Measurements from ENCODE around the gene KCNMA1. TPM values are rescaled to one million over a fixed set of nuclear protein-coding genes. Genes with fewer than 3 reads are reported as not detected.

The KCNMA1 gene
- polyA plus RNA-seq, 1 of the 3 experiments (the other 2 are of a cell fraction): 107 TPM

DNA sequence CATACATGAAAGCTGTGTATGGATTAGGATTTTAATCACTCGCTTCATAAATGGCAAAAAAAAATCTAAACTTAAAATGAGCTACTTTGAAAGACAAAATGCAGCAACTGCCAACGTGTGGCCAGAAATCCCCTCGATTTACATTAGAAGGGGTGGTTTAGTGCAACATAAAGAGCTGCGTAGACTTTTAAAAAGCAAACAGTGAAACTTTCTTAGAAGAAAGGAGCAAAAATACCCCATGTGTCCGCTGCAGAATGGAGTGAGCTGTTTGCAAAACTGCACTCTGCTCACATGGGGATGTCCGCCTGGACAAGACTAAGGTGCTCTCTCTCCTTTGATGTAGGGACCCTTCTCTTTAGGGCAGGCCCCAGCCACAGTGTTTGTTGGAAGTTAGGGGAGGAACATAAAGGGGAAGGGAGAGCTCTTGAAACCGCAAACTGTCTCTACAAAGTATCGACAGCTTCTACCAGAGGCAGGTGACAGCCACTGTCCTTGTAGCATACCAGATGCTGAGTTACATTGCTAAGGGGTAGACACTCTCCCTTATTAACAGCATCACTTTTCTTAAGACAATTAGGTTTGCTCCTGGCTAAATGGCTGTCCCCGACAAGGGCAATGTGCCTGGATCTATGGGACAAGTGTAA, 528.1 kb downstream of the KCNMA1 start:
- Histone ChIP-seq H3F3A (replicated peaks; ENCODE audit: insufficient read depth) (peaks cover 16% of the 10 kb centered on the region), H3K79me2 (ENCODE audit: insufficient read depth) (no peaks in the 10 kb centered on the region), H3K4me2 (no peak overlapping the region), H3K36me3 (replicated peaks in 1 of 2; ENCODE audit: control insufficient read depth in 1 of 2, insufficient read depth in 2 of 2, low read length in 1 of 2) (peaks cover 0 to 33% of the 10 kb centered on the region in 2 experiments), H3K4me3 (ENCODE audit: low read depth in 2 of 2, low read length in 1 of 2) (no peak overlapping the region), H2AFZ (ENCODE audit: low read depth) (no peak overlapping the region), H3K4me1 (ENCODE audit: control insufficient read depth in 1 of 2, insufficient read depth in 2 of 2, low read depth in 1 of 2, low read length in 1 of 2) (peaks cover 17 to 44% of the 10 kb centered on the region in 2 experiments), H3K9me3 (no peaks in the 10 kb centered on the region), H3K9me2 (no peaks in the 10 kb centered on the region), H3K9ac (no peak overlapping the region), H4K20me1 (ENCODE audit: insufficient read depth) (no peaks in the 10 kb centered on the region), H3K27me3 (ENCODE audit: insufficient read depth) (no peaks in the 10 kb centered on the region), H3K27ac (ENCODE audit: low read depth in 2 of 2, low read length in 1 of 2) (peak overlapping the region in 1 of 2 experiments; percentile 50; a peak in 2 of 4 replicates)
- WGBS (ENCODE audit: low lambda C conversion rate): 93% methylated on average over 9 of the region's 9 CpGs
- TF ChIP-seq GATA2 (CRISPR knock-in tag; IDR thresholded peaks at IDR 0.05) (no peak), TAF1 (IDR thresholded peaks at IDR 0.05; ENCODE audit: borderline replicate concordance, low read depth, low read length) (no peak), NFIC (IDR thresholded peaks at IDR 0.05; ENCODE audit: borderline replicate concordance) (no peak), NRF1 (IDR thresholded peaks at IDR 0.05; ENCODE audit: low read depth, low read length) (no peak), SMC3 (IDR thresholded peaks at IDR 0.05; ENCODE audit: low read depth, low read length) (no peak), MEF2A (IDR thresholded peaks at IDR 0.05; ENCODE audit: borderline replicate concordance, low read depth) (no peak), REST (IDR thresholded peaks at IDR 0.05; ENCODE audit: low read depth, low read length) (no peak), RXRA (IDR thresholded peaks at IDR 0.05; ENCODE audit: borderline replicate concordance, low read depth) (no peak), ZBTB33 (IDR thresholded peaks at IDR 0.05; ENCODE audit: borderline replicate concordance, low read depth) (no peak), TEAD4 (IDR thresholded peaks at IDR 0.05; ENCODE audit: borderline replicate concordance, insufficient read depth) (no peak), SIN3A (IDR thresholded peaks at IDR 0.05; ENCODE audit: borderline replicate concordance, low read depth, low read length) (no peak), FOXJ3 (CRISPR knock-in tag; IDR thresholded peaks at IDR 0.05) (no peak), RAD21 (IDR thresholded peaks at IDR 0.05; ENCODE audit: low read length) (no peak), RFX5 (IDR thresholded peaks at IDR 0.05; ENCODE audit: low read length) (no peak), MXI1 (IDR thresholded peaks at IDR 0.05; ENCODE audit: low read depth, low read length) (no peak), USF2 (IDR thresholded peaks at IDR 0.05; ENCODE audit: borderline replicate concordance, low read depth, low read length) (no peak), CHD2 (IDR thresholded peaks at IDR 0.05; ENCODE audit: low read length, partially characterized antibody) (no peak), MAX (IDR thresholded peaks at IDR 0.05; ENCODE audit: low read depth) (no peak), JUND (IDR thresholded peaks at IDR 0.05) (no peak)
- no peak for DNase-seq
- POLR2A ChIA-PET: interaction anchor here (0.7 to 2.4 kb wide), 2 partner anchors 19 to 105 kb away, joined by 3 to 7 read pairs; no protein-coding TSS in a partner anchor
- CTCF ChIA-PET: interaction anchor here (0.8 to 3.1 kb wide), 9 partner anchors 8 to 1710 kb away, joined by 3 to 12 read pairs (median 3); no protein-coding TSS in a partner anchor

Data from SK-N-SH (cell line).